HG03571 (cell line): ENCODE results near the gene PKN1.
"Not testable (repeated sequence)": the region's sequence is repeated elsewhere in the genome, so short reads cannot be mapped to it uniquely, and the experiment has no call there.

Source experiments
- ATAC-seq: cut with Tn5 transposase; IDR thresholded peaks from one replicate; pipeline ENCODE4 v1.9.1; 2021; ENCODE audit not compliant: unreplicated experiment

The PKN1 gene

DNA sequence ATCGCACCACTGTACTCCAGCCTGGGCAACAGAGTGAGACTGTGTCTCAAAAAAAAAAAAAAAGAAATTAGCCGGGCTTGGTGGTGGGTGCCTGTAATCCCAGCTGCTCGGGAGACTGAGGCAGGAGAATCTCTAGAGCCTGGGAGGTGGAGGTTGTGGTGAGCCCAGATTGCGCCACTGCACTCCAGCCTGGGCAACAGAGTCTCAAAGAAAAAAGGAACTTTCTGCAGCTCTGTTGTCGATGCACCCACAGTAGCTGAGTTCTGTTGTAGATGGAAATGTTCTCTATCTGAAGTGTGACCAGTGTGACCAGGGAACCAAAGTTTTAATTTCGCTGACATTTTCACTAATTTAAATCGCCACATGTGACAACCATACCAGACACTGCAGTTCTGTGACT is 29.3 kb downstream of the PKN1 start:
- ATAC-seq = not testable (repeated sequence)

DNA sequence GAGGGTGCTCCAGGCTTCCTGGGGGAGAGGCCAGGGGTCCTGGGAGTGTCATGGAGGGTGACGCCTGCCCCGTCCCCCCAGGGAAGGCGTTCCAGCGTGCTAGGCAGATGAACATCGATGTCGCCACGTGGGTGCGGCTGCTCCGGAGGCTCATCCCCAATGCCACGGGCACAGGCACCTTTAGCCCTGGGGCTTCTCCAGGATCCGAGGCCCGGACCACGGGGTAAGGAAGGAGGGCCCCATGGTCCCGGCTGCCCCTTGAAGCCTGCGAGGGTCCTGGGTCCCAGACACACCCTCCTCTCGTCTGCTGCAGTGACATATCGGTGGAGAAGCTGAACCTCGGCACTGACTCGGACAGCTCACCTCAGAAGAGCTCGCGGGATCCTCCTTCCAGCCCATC is 30.6 kb downstream of the PKN1 start:
- no peak for ATAC-seq

DNA sequence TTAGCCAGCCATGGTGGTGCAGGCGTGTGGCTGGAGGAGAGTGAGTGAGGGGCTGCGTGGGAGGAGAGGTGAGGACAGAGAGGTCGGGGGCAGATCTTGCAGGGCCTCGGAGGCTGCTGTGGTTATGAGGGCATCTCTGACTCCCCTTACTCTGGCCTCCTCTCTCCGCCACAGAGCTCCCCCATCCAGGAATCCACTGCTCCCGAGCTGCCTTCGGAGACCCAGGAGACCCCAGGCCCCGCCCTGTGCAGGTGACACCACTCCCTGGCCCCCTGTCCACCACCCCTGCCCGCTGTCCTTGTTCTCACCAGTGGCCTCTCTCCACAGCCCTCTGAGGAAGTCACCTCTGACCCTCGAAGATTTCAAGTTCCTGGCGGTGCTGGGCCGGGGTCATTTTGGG is 34.3 kb downstream of the PKN1 start:
- no peak for ATAC-seq

DNA sequence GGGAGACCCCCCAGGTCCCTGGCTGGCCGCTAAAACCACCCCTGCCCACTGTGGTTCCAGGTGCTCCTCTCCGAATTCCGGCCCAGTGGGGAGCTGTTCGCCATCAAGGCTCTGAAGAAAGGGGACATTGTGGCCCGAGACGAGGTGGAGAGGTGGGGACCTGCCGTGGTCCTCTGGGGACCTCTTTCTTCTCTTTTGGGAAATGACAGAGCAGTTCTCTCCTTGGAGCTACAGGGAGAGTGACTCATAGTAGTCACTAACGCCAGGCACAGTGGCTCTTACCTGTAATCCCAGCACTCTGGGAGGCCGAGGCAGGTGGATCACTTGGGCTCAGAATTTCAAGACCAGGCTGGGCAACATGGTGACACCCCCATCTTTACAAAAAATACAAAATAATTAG is 34.7 kb downstream of the PKN1 start:
- no peak for ATAC-seq

DNA sequence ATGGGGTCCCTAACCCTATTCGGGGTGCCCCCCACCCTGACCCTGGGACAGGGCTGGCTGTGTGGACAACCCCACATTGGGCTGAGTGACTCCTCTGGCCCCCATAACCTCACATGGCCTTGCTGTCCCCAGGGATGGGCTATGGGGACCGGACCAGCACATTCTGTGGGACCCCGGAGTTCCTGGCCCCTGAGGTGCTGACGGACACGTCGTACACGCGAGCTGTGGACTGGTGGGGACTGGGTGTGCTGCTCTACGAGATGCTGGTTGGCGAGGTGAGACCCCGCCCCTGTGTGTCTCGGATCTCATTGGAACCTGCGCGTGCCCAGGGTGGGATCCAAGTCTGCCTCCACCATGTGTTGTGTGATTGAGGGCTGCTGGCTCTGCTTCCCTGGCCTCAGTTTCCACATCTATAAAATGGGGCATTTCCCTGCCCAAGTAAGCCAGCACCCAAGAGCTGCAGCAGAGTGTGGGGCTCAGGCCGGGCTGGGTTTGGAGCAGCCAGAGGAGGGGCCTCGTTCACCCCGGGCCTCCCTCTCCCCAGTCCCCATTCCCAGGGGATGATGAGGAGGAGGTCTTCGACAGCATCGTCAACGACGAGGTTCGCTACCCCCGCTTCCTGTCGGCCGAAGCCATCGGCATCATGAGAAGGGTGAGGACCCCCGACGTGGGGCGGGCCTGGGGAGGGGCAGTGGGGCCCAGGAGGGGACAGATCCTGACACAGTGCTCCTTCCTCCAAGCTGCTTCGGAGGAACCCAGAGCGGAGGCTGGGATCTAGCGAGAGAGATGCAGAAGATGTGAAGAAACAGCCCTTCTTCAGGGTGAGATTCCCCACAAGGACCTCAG is 37.1 kb downstream of the PKN1 start:
- ATAC-seq = no peak

DNA sequence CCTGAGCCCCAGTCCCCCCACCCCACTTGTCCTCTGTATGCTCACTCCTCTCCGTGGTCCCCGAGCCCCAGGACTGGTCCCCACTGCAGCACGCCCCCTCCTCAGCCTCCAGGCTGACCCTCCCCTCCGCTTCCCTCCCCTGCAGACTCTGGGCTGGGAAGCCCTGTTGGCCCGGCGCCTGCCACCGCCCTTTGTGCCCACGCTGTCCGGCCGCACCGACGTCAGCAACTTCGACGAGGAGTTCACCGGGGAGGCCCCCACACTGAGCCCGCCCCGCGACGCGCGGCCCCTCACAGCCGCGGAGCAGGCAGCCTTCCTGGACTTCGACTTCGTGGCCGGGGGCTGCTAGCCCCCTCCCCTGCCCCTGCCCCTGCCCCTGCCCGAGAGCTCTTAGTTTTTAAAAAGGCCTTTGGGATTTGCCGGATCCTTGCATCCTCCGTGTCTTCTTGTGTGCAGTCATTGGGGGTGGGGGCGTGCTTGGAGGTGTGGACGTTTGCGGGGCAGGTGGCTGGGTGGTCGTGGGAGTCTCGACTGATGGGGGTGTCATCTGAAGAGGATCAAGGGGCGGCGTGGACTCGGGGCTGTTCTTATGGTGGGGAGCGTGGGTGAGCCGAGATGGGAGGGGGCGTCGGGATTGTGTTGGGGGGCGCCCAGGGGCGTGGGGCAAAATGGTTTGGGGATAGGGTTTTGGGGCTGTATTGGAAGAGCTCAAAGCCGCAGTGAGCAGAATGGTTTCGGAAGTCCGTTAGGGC is 38.5 kb downstream of the PKN1 start:
- ATAC-seq = no peak

DNA sequence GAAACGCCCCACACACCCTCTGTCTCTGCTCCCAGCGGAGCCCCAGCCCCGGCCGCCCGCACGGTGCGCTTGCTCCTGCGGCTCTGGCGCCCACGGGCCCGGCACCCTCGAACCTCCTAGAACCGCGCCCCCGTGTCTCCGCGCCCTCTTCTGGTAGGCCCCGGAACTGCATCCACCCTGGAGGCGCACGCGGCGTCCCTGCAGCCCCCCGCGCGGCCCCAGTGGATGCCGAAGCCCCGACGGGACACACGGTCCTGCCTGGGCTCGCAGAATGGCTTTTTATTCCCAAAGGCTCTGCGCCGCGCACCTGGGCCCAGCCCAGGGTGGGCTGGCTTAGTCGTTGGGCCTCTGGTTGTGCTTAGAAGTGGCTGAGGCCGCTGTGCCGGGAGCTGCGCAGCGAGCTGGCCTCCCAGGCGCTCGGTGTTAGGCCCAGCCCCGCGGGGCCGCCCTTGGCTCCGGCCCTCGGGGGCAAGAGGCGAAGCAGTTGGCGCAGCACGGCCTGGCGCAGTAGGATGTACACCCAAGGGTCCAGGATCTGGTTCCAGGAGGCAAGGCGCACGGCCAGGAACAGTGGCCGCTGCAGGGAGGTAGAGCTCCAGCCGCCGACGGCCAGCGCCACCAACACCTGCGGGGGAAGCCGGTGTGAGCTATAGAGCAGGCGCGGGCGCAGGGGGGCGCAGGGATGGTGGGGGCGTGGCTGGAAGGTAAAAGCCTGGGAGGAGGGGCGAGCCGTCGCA is 39.3 kb downstream of the PKN1 start:
- no peak for ATAC-seq

DNA sequence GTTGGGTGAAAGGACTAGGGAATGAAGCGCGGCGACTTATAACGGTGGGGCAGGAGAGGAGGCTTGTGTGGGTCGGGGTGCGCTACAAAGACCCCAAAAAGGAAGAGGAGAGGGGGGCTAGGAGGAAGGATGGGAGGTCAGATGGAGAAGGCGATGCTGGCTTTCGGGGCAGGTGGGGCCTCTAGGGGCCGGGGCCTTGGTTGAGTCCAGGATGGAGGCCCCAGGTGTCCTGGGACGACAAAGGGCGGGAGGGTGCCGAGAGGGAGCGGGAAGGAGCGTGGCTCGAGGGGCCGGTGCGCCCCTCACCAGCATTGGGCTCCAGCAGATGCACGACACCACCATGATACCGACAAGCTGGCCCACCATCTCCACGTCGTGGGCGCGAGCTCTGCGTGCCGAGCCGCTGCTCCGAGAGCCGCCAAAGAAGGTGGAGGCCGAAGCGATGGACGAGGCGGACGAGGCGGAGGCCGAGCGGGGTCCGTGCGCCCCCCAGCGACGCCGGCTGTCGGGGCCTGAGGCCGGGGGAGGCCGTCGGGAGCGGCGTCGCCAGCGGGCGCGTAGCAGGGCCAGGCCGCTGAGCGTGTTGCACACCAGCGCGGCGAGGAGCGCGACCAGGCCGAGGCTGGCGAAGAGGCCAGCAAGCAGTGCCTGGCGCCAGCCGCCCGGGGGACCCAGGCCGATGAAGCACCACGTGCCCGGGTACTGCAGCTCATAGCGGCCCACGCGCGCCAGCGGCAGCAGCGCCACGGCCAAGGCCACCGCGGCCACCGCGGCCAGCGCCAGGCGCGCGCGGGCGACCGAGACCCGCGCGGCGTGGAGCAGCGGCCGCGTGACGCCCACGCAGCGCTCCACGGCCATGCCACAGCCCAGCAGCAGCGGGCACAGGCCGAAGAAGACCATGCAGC is 40.2 kb downstream of the PKN1 start:
- ATAC-seq = no peak

DNA sequence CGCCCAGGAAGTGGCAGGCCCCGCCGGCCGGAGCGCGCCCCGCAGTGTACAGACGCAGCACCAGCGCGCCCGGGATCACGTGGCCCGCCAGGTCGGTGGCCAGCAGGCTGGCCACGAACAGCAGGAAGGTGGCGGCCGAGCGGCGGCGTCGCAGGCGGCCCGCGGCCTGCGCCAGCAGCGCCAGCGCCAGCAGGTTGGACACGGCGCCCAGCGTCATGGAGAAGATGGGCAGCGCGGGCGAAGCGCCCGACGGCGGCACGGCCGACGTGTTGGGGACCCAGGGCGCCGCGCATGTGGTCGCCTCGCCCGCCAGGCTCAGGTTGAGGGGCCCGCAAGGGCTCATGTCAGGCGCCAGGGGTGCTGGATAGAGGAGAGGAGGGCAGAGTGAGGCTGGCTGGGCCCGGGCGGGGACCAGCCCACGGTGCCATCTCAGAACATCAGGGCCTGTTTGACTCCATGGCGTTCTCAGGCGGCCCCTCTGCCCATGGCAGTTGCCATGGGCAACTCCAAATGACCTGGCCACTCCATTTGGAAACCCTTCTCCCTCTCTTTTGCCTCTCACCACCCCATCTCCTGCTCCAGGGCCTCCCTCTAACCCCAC is 41.0 kb downstream of the PKN1 start:
- no peak for ATAC-seq

DNA sequence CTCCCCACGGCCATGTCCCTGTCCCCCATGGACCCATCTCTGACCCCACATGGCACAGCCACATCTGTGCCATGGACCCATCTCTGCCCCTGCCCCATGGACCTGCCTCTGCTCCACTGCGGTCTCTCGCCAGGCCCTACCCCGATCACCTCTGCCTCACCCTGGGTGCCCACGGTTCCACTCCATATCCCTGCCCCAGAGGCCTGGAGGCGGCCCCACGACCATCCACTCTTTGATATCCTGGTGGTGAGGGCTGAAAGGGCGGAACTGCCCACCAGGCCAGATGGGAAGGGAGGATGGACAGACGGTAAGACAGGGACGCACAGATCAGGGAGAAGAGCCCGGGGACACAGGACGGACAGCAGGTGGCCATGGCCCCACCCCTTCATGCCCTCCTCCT is 41.7 kb downstream of the PKN1 start:
- no peak for ATAC-seq

DNA sequence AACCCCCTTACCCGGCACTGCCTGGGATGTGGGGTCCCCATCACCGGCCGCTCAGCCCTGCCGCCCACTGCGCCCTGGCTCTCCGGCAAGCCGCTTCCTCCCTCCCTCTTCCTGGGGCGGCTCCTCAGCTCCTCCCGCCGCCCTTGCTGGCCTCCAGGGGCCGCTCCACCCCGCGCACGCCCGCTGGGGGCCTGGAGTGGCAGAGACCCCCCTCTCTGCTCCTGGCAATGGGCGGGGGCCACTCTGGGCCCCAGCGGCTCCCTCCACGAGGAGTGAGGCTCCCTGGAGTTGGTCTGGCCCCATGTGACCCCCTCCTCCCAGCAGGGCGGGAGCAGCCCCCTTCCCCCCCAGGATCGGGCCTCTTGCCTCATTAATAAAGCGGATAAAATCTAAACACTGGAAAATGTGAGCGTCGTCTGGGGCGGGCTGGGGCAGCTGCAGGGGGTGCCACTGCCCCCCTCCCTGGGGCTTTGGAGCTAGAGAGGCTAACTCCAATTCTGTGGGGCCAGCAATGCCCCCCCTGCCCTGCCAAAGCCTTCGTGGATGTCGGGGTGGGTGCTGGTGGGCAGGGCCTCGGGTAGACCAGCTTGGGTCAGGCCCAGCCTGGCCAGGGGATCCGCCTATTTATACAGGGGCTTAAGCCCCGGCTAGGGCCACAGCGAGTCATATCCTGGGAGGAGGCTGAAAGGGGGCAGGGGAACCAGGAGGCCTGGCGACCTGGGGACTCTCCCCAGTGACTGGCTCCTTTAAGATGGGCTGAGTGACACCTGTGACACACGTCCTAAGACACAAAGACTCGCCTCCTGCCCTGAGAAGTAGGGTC is 42.4 kb downstream of the PKN1 start, which contains the start of gene PTGER1:
Gene PTGER1, minus strand, starts transcription at position 104 of the 823 bp plus-strand sequence. CDS start 1,034 bp downstream, outside the sequence.
- ATAC-seq = no peak

DNA sequence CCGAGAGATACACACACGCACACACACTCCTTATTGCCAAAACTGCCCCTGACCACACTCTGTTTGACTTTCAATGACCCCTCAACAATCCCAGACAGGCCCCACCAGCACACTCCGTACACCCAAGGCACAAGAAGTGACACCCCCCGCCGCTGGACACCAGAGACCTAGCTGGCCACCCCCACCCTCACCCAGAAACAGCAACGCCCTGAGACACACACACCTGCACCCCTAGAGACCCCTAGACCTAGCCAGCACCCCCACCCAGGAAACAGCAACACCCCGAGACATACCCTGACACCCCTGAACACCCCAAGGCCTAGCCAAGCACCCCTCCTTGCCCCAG is 43.2 kb downstream of the PKN1 start:
- ATAC-seq = no peak

DNA sequence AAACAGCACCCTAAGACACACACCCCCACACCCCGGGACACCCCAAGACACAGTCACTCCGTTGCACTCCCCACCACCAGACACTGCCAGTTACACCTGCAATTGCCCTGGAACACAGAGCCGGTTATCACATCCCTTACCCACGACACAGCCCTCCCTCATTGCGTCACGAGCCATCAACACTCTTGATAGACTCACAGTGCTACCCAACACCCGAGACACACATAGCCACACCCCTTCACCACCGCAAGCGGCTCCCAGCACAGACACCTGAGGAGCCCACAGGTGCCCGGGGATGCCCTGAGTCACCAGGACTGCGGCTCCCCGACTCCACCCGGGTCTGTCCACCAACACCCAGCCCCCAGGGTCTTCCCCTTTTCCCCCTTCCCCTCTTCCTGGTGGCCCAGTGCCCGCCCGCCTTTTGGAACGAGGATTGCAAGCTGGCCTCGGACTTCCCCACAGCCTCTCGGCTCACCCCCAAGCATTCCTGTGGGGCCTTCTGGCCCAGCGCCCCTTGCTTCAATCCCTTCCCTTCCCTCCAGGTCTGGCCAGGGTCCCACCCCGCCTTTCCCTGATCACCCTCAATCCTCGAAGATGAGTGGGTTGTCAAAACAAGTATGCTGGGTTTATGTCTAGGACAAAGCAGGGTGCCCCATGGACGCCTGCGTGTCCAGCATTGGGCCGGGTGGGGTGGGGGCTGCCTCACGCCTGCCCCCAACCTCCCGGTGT is 43.7 kb downstream of the PKN1 start:
- ATAC-seq = no peak

DNA sequence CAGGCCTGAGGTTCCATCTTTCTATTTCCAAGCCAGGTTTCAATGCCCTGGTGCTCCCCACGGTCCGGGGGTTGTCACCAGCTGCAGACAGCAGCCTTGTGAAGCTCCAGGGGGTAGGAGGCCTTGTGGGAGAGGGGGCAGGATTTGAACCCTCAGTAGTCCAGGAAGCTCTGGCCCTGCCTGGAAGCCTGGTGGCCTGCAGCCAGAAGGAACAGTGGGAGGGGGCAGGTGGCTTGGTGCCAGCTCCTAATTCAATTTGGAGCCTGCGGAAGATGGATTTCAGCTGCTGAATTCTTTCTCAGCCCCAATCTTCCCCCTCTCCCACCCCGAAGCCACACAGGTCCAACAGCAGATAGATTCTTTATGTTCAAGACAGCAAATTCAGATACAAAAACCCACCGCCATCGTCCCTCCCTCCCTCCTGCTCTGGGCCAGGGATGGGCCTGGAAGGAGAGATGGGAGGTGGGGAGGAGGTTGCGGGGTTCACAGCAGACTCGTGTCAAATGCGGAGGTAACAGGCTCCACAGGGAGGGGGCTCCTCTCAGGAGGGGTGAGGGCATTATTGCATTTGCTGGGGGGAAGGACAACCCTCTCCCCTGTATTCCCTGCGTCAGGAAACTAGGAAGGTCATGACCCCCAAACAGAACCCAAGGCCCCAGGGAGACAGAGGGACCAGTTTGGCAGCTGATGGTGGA is 44.5 kb downstream of the PKN1 start:
- no peak for ATAC-seq

DNA sequence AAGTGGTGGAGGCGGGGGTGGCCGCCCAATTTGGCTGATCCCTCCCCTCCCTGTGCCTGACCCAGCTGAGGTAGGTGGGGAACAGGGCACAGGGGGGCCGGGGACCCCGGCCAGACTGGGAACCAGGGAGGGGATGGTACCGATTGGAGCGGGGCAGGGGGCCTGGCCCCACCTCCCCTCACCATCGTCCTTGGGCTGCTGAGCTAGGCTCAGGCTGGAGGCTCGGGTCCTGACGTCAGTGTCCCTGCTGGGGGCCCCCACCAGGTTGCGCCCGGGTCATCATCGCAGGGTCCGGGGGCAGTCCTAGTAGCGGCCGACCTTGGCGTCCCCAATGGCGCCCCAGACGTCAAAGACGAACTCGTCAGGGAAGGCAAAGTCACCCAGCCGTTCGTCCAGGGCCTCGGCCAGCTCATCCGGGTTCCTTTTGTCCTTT is 45.0 kb downstream of the PKN1 start:
- ATAC-seq = no peak

DNA sequence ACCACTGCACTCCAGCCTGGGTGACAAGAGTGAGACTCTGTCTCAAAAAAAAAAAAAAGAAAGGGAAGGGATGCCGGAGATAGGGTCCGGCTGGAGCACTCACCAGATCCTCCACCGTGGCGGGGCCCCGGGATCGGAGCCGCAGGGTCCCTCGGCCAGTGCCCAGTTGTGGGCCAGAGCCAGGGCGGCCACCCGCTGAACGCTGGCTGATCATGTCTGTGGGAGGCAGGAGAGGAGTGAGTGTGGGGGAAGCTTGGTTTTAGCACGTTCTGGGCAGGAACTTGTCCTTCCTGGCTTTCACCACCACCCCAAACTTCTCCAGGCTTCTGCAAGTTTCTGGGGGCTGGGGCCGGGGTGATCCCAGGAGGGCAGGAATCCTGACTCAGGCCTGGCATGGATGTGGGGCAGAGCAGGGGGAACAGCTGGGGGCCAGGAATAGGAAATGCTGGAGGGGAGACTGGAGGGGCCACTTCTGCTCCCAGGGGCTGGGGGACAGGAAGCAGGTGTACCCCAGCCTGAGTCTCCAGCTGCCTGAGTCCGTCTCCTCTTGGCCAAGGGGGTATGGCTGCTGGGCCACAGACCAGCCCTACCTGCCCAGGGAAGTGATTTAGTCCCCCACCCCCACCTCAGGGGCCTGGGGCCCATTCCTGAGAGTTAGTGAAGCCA is 46.3 kb downstream of the PKN1 start:
- ATAC-seq = no peak

DNA sequence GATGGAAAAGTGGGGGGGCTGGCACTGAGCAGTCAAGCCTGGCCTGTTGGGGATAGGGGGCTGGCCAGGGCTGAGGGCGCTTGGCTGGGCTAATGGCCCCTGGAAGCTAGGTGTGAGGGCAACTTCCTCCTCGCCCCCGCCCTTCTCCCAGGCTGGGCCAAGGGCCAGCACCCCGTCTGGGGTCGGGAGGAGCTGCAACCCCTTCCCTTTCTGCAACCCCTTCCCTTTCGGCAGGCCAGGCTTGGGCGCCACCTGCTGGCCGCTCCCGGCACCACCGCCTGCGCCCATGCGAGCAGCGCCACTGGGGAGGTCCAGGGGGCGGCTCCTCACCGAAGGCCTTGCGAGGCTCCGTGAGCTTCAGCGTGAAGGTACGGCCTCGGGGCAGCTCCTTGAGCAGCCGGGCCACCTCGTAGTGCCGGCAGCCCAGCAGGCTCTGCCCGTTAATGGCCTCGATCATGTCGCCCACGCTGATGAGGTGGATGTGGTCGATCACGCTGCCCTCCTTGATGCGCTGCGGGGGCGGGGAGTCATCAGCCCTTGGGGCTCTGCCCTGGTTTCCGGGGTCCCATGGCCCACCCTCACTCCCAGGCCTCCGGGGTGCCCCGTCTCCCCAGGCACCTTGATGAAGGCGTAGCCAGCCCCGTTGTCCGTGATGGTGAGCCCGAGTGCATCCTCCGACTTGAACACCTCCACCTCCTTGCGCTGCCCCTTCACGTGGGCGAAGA is 47.0 kb downstream of the PKN1 start:
- no peak for ATAC-seq
